AML-193 (cell line): ENCODE data around the gene C22orf23.
"Not testable (repeated sequence)": the region's sequence is repeated elsewhere in the genome, so short reads cannot be mapped to it uniquely, and the experiment has no call there.

ENCODE experiments used
- DNase-seq, 2 experiments: peaks; one replicate each; lab custom pipeline; 2025; lab: John Stamatoyannopoulos, UW

Gene C22orf23

DNA sequence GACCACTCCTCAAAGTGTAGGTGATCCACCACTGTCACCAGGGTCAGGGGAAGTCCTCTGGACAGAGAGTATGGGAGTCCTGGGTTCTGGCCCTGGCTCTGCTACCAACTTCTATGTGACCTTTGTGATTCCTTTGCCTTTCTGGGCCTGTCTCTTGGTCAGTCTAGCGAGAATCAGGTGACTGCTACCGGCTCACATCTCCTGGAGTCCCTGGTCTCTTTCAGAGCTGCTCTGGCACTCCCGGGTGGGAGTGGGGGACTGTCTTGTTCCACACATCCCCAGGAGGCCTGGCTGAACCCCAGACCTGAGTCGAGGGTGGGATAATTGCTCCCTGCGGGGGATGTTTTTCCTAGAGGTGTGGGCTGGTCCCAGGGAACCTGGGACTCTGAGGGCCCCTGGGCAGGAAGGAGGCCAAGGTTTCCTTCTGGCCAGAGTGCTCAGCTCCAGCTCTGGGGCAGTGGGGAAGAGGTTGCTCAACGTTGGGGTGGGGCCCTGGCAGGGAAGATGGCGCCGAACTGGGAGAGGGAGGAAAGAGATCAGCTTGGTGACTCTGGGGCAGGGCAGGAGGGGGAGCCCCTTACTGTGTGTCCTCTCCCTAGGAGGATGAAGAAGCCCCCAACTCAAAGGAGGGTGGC, 28.9 kb upstream of the C22orf23 start:
- DNase-seq = no peak

DNA sequence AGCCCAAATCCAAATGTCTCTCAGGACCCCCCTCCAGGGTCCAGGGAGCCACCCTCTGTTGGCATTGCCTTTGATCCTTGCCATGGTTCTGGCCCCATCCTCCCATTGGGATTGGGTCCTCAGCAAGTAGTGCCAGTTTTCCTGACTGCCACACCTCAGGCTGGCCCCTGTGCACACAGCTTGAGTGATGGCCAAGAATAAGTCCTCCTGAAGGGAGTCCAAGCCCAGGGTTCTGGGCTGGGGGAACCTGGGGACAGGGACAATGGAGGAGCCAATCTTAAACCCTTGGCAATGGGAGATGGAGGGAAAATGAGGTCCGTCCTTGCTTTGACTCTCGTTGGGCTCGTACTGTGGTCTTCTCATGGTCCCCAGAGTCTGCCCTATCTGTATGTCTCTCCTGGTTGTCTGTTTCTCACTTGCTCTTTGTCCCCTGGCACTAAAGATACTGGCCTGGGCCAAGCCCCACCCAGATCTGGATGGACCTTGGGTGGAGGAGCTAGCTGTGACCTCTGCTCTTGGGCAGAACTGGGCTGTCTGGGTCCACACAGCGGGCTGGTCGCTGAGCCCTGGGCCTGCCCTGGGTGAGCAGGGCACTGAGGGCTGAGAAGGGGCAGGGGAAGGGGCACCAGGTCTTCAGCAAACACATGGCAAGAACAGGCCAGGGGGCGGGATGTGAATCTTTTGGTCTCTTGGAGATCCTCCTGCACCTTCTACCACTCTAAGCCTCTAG, 28.0 kb upstream of the C22orf23 start:
- DNase-seq = no peak

GRCh38 chr22:37979782-37980181, 26.4 kb upstream of the C22orf23 start:
- no peak for DNase-seq

DNA sequence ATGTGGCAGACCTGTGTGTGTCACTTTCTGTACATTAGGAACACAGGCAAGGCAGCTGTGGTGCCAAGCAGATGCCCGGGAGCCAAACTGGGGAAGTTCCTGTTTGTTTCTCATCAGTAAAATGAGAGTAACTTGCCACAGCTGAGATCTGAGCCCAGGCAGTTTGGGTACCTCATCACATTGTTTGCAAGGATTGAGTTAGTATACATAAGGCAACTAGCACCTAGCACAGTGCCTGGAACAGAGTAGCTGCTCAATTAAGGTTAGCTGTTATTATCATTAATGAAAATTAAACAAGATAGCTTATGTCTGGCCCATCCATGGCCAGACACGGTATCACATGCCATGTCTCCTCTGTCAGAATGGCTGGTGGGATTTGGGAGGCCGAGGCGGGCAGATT, 23.1 kb upstream of the C22orf23 start:
- no peak for DNase-seq

DNA sequence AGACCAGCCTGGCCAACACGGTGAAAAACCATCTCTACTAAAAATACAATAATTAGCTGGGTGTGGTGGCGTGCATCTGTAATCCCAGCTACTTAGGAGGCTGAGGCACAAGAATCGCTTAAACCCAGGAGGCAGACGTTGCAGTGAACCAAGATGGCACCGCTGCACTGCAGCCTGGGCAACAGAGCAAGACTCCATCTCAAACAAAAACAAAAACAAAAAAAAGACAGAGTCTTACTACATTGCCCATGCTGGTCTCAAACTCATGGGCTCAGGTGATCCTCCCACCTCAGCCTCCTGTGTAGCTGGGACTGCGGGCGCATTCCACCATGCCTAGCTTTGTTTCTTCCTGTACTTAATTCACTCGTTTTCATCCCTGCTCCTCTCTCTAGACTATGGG, 22.6 kb upstream of the C22orf23 start:
- DNase-seq = not testable (repeated sequence)

DNA sequence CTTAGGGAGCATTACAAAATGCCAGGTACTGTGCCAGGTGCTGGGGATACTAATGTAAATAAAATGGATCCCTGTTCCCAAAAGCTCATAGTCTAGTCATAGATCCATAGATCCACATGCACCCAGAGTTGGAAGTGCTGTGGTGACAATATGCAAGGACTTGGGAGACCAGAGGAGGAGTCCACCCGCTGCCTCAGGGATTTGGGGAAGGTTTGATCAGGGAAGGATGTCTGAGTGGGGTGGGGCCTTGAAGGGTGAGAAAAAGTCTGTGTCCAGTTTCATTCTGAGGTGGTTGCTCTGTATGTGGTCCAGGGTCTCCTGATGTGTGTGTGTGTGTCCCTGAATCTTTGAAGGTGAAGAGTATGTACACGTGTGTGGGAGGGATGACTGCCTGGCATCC, 21.8 kb upstream of the C22orf23 start:
- no peak for DNase-seq

DNA sequence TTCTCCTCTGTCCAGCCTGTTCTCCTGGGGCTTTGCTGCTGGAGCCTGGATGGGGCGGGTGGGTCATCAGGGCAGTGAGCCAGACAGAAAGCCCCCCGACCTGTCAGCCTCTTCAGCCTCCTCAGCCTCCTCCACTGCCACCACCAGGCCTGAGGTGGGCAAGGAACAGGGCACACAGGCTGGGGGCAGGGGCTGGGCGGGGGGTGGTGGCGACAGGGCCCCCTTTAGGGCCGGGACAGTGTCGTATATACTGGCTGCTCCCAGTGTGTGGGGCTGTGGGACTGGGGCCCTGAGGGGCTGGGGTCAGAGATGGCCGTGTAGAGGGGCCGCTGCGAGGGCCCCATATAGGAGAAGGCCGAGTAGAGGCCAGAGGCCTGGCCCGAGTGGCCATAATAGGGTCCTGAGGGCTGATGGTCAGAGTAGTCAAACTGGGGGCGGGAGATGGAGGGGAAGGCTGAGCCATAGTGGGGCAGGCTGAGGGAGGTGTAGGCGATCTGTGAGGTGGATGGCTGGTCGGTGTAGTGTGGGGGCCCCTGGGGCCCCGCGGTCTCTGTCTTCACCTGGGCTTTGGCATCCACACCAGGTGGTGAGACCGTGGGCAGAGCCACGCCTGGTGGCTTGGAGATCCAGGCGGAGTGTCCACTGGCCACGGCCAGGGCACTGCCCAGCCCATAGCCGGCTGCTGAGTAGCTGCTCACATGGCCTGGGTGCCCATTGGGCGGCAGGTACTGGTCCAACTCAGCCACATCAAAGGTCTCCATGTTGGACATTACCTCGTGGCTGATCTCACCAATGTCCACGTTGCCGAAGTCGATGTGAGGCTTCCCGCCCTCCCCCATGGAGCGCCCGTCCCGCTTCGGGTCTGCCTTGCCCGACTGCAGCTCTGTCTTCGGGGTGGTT, 20.1 kb upstream of the C22orf23 start:
- DNase-seq = no peak

GRCh38 chr22:37972527-37972926, 19.1 kb upstream of the C22orf23 start:
- DNase-seq = no peak

DNA sequence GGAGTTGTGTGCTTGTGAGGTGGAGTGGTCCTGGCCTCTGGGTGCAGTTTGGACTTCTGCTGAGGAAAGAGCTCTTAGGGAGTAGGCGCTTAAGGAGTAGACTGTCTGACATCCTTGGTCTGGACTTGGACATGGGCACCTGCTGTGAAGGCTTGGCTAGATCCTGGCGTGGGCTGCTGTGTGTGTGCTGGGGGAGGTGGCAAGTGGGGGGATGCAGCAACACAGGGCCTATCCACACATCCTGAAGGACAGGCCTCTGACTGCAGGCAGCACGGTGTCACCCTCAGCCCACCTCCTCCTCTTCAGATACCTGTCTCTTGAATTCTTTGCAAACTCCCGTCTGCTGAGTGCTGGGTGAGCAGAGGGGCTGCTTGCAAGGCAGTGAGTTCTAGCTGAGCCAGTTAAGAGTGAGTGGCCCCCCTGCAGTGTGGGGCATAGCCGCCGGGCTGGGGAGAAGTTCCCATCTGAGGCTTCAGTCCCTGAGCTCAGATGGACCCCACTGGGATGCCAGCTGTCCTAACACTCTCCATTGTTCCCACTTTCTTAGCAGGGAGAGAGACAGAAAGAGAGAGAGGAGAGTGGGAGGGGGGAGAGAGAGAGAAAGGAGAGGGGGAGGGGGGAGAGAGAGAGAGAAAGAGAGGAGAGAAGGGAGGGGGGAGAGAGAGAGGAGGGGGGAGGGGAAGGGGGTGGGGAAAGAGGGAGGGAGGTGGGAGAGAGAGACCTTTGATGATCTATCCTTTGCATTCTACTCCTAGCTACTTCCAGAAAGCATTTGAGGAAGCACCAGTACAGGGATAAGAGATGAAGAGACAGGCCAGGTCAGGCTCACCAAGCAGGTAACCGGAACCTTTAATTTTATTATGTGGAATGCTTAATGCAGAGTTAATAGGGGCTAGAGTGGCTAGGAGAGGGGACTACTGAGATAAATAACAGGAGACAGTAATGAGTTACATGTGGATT, 18.4 kb upstream of the C22orf23 start:
- no peak for DNase-seq

DNA sequence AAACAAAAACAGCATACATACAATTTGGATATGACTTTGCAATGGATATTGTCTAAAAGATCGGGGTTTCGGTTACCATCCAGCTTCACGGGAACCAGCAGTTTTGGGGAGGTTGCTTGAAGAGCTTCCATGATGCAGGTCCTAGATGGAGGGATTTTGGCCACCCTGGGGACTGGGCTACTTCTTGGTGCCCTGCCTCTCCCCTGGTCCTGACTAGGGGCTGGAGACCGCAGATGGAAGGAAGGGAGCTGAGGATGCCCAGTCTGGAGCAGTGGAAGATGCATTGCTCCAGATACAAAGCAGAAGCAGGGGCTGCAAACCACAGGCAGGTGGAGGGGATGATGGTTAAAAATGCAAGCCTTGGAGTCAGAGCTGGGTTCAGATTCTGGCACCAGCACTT, 17.5 kb upstream of the C22orf23 start:
- no peak for DNase-seq

DNA sequence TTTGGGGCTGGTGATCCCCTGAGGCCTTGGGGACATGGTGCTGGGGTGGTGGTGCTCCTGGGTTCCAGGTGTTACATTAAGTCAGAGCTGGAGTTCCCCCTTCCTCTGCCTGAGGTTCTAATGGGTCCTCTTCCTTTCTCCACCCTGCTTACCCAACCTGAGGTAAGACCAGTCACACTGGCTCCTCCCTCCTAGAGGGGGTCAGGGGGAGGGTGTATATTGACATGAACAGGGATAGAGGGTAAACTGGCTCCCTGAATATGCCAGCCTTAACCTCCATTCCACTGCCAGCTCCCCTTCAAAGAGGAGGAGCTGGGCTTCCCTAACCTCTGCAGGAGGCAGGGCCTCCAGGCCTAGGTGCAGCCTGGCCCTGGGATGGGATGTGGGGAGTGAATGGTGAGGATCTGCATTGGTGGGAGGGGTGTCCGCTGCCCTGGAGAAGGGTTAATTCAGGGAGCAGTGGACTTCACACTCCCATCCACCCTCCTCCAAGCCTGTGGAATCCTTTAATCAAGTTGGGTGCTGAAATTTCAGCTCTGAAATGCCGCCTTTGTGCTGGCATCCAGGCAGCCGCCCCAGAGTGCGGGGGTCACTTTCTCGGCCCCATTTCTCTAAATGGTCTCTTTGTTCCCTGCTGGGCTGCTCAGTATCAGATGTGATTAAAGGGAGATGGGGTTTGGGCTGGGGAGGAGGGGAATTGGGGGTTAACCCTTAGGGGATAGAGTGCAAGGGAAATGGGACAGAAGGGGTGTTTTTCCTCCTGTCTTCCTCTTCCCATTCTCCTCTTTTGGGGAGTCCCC, 15.3 kb upstream of the C22orf23 start:
- DNase-seq = no peak

DNA sequence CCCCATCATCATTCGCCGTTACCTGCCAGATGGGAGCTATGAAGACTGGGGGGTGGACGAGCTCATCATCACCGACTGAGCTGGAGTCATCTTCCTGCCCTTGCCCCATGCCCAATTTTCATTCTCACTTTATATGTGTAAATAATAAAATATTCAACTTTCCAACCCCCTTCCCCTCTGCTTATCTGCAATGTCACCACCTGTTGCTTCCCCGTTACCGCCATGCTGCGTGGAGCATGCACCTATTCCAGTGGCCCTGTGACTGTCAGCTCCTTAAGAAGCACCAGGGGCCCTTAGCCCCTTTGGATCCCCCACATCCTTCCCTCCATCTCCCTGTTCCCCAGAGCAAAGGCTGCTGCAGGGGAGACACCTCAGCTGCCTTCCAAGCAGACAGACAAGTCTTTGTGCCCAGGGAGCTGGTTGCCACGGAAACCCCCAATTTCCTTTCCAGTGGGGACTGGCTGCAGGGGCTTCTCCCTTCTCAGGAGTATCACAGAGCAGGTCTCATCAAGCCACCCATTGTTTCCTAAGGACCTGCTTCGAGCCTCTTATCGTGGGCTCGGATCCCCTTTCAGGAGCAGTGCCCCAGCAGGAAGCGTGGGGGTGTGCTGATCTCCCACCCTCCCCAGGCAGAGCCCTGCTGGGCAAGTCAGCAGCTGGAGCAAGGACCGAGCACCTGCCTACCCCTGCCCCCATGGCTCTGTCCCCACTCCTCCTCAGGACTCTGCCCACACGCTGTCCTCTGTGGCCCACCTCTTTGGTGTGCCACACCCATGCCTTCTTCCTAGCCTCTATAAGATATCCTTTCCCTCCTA, 14.4 kb upstream of the C22orf23 start:
- no peak for DNase-seq

GRCh38 chr22:37967147-37967546, 13.7 kb upstream of the C22orf23 start:
- no peak for DNase-seq

DNA sequence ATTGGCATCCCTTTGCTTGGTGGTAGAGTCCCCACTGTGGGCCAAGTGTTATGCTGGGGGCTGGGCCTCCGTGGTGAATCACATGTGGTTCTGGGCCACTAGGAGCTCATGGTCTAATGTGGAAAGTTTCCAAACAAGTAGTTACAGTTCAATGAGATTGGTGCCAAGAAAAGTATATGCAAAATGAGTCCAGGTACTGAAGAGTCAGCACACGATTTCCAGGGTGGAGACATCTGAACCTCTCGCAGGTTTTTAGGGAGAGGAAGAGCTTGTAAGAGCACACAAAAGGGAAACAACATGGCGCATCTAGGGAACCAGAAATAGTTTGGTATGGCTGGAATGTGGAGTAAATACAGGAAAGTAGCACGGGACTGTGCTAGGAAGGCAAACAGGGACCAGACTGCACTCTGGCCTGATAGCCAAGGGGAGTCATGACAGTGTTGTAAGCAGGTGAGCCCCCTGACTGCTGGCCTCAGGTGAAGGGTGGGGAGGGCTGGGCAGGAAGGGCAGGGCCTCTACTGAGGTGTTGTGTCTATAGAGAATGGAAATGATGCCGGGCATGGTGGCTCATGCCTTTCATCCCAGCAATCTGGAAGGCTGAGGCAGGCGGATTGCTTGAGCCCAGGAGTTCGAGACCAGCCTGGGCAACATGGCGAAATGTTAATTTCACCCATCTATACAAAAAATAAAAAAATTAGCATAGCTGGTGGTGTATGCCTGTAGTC, 12.7 kb upstream of the C22orf23 start:
- no peak for DNase-seq

DNA sequence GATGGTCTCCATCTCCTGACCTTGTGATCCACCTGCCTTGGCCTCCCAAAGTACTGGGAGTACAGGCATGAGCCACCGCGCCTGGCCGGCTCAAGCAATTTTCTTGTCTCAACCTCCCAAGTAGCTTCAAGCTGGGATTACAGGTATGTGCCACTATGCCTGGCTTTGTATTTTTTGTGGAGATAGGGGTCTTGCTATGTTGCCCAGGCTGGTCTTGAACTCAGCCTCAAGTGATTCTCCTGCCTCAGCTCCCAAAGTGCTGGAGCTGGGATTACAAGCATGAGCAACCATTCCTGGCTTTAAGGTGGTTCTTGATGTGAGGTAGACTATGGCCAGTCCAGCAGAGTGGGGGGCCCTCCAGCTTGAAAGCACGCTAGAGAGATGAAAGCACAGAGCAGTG, 7.7 kb upstream of the C22orf23 start:
- DNase-seq = no peak

- DNase-seq = no peak
Measured at GRCh38 chr22:37959231-37959825, 5.9 kb upstream of the C22orf23 start.

GRCh38 chr22:37957232-37957631, 3.8 kb upstream of the C22orf23 start:
- DNase-seq = no peak

- DNase-seq = not testable (repeated sequence)
Measured at GRCh38 chr22:37955825-37956397, 2.5 kb upstream of the C22orf23 start.

DNA sequence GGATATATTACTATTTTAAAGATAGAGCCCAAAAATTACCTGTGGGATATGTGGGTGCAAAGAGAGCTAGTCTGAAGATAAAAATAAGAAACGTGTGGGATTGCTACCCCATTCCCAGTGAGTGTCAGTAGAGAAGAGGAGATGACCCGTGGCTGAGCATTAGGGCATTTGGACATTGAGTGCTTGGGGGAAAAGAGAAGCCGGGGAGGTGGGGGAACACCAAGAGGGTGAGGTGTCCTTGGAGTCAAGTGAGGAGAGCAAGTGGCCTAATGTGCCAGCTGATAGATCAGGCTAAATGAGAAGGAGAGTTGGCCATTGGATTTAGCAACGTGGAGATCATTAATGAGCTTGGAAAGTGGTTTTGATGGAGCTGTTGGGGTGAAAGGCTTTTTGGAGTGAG, 1.3 kb upstream of the C22orf23 start:
- no peak for DNase-seq
